GM12865 (cell line): ENCODE data around the gene SOAT1.

ENCODE experiments used
- DNase-seq: peaks from one replicate; pipeline ENCODE4 v3.0.0; 2010; ENCODE audit warnings: low read depth
- H3K4me3 ChIP-seq: 2 replicates; pipeline ENCODE4 v1.5.1; 2011; ENCODE audit warnings: mild to moderate bottlenecking, low read depth, low read length, control low read depth
- TF ChIP-seq, protein P1 (sequence below): IDR thresholded peaks from 2 replicates; pipeline ENCODE4 v1.5.1; 2011; ENCODE audit warnings: low read length, control low read depth, low read depth, inconsistent platforms; ENCODE audit not compliant: insufficient read depth; ENCODE audit errors: missing control alignments

Gene SOAT1

DNA sequence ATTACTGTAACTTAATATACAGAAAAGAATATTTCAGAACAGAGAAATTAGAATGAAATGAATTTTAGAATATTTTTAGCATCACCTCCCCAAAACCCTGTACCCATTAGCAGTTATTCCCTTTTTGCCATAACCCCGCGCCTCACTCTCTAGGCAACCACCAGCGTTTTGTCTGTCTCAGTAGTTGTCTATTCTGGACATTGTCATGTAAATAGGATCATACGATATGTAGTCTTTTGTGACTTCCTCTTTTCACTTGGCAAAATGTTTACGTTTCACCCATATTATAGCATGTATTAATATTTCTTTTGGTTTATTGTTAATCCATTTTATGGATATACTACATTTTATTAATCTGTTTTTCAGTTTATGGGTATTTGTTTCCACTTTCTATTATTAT is 24.9 kb downstream of the SOAT1 start:
- TF ChIP-seq, protein P1, sequence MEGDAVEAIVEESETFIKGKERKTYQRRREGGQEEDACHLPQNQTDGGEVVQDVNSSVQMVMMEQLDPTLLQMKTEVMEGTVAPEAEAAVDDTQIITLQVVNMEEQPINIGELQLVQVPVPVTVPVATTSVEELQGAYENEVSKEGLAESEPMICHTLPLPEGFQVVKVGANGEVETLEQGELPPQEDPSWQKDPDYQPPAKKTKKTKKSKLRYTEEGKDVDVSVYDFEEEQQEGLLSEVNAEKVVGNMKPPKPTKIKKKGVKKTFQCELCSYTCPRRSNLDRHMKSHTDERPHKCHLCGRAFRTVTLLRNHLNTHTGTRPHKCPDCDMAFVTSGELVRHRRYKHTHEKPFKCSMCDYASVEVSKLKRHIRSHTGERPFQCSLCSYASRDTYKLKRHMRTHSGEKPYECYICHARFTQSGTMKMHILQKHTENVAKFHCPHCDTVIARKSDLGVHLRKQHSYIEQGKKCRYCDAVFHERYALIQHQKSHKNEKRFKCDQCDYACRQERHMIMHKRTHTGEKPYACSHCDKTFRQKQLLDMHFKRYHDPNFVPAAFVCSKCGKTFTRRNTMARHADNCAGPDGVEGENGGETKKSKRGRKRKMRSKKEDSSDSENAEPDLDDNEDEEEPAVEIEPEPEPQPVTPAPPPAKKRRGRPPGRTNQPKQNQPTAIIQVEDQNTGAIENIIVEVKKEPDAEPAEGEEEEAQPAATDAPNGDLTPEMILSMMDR = no peak
- DNase-seq = no peak
- no peak overlapping the region for H3K4me3 ChIP-seq

DNA sequence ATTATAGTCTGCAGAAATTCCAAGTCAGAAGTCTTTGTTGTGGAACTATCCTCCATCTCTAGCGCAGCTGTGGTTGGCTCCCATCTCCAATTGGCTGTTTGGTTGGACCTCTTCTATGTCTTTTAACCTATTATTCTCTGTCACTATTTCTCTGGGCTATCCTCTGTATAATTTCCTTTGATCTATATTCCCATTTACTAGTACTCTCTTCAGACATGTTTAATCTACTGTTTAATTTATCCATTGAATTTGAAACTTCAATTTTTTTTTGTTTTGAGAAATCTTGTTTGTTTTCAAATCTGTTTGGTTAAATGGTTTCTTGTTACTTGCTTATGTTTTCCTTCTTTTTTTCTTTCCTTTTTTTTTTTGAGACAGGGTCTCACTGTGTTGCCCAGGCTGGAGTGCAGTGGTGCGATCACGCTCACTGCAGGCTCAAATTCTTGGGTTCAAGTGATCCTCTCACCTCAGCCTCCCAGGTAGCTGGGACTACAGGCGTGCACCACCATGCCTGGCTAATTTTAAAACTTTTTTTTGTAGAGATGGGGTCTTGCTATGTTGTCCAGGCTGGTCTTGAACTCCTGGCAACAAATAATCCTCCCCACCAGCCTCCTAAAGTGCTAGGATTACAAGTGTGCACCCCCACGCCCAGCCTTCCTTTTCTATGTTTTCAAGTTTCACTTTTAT is 28.1 kb downstream of the SOAT1 start:
- TF ChIP-seq, protein P1 = no peak
- no peak overlapping the region for H3K4me3 ChIP-seq
- DNase-seq = no peak

DNA sequence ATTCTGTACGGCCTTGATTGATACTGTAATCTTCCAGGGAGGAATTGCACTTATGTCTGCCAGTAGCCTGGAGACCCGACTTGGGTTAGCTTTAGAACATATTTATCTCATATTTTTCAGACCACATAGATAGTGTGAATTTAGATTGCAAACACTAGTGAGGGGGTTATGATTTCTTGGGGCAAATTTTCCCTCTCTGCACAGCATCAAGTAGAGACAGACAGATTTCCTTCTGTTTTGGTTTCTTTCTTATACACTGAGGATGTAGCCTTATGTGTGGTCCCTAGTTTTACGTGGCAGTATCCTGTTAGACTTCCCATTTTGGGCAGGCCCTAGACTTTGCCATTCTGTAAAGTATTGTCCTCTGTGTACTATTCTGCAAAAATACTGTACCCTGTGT is 29.0 kb downstream of the SOAT1 start:
- TF ChIP-seq, protein P1 = no peak
- no peak overlapping the region for H3K4me3 ChIP-seq
- DNase-seq = no peak

DNA sequence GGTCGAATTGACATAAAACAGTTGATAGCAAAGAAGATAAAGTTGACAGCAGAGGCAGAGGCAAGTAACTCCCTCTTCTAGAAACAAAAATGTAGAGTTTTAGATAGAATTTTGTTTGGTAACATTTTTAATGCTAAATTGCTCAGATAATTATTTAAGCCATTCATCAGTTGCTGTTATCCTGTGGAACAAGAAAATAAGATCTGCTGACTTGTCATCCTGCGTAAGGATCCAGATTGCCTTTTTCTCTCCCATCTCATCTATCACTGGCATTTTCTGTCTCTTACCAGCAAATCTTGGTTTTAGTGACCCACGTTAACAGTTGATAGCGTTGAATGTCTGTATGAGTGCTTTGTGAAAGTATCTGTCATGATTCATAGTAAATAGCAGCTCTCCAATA is 29.8 kb downstream of the SOAT1 start:
- DNase-seq = no peak
- no peak overlapping the region for H3K4me3 ChIP-seq

DNA sequence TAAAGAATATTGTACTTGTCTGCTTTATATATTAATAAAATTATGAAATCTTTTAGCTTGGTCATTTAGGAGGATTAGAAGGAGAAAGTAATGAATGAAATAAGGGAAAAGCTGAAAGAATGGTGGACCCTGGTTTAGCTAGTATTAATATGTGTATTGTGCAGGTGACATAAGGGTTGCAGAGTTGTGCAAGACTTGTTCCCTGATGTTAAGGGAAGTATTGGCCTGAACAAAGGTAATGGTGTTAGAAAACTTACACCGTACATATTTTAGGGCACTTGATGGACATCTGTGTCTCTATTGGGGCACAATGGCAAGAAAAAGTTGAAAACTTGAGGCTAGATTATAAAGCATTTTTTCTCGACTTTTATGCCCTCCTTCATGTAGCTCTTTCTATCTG is 32.2 kb downstream of the SOAT1 start:
- TF ChIP-seq, protein P1 = no peak
- DNase-seq = no peak
- no peak overlapping the region for H3K4me3 ChIP-seq

More for the DNA sequence above, 29.8 kb downstream of the SOAT1 start:
- TF ChIP-seq, protein P1 = no peak

DNA sequence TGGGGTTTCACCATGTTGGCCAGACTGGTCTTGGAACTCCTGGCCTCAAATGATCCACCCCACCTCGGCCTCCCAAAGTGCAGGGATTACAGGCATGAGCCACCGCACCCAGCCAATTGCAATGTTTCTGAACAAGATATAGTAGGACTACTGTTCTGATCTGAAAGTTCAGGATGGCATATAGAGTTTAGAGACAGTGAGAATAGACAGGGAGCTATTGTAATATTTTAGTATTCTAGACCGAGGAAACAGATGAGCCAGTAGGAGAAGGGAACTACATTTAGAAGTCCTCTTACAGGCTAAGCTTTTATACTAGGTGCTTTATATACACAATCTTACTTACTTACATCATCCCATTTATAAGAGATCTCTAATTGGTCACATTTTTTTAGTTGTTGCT is 33.1 kb downstream of the SOAT1 start:
- no peak for DNase-seq
- no peak overlapping the region for H3K4me3 ChIP-seq
- TF ChIP-seq, protein P1 = no peak

DNA sequence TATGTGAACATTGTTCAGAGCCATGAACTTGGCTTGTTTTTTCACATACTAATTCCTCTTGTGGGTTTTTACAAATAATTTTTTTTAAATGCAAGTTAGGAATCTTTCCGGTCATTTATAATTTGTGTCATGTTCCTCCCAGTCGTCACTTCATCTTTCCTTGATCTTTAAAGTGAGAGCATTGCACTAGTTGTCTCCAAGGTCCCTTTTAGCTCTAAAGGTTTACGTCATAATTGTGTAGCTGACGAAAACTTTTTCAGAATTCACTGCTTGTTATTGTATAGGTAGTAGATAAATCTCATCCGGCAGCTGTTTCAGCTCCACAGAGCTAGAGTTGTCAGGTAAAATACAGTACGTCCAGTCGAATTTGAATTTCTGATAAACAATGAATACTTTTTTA is 33.6 kb downstream of the SOAT1 start:
- no peak for DNase-seq

More for the DNA sequence above, 33.6 kb downstream of the SOAT1 start:
- TF ChIP-seq, protein P1 = no peak
- H3K4me3 ChIP-seq = no peak overlapping the region
